Smooth muscle cell (in vitro differentiated cells): ENCODE data around the gene SPOCK1. TPM values are rescaled to one million over a fixed set of nuclear protein-coding genes. Genes with fewer than 3 reads are reported as not detected.

Experiments
- DNase-seq: peaks from one replicate; lab custom pipeline; 2025; ENCODE audit not compliant: unreplicated experiment; lab: John Stamatoyannopoulos, UW
- H2AFZ ChIP-seq: fragments of 200-600 bp; sonication (generic); 2 replicates; pipeline ENCODE4 v1.6.0; 2016; ENCODE audit warnings: antibody characterized with exemption, low read depth, mild to moderate bottlenecking
- H3F3A ChIP-seq: fragments of 200-600 bp; sonication (generic); 2 replicates; pipeline ENCODE4 v1.6.0; 2017; ENCODE audit warnings: antibody characterized with exemption, low read depth
- H3K27ac ChIP-seq: fragments of 200-600 bp; sonication (generic); 2 replicates; pipeline ENCODE4 v1.5.1; 2016; ENCODE audit warnings: low read depth, mild to moderate bottlenecking
- H3K27me3 ChIP-seq: fragments of 200-600 bp; sonication (generic); 2 replicates; pipeline ENCODE4 v1.6.1; 2016; ENCODE audit warnings: low read depth, mild to moderate bottlenecking
- H3K36me3 ChIP-seq: fragments of 200-600 bp; sonication (generic); 2 replicates; pipeline ENCODE4 v1.5.1; 2016; ENCODE audit warnings: low read depth
- H3K4me1 ChIP-seq: fragments of 200-600 bp; sonication (generic); 2 replicates; pipeline ENCODE4 v1.5.1; 2016; ENCODE audit warnings: low read depth
- H3K4me2 ChIP-seq: fragments of 200-600 bp; sonication (generic); 2 replicates; pipeline ENCODE4 v1.6.0; 2016; ENCODE audit warnings: mild to moderate bottlenecking
- H3K4me3 ChIP-seq: fragments of 200-600 bp; sonication (generic); 2 replicates; pipeline ENCODE4 v1.5.1; 2016; ENCODE audit warnings: mild to moderate bottlenecking
- H3K79me2 ChIP-seq: fragments of 200-600 bp; sonication (generic); 2 replicates; pipeline ENCODE4 v1.6.0; 2016; ENCODE audit warnings: low read depth, mild to moderate bottlenecking
- H3K9ac ChIP-seq: fragments of 200-600 bp; sonication (generic); 2 replicates; pipeline ENCODE4 v1.6.0; 2016; ENCODE audit warnings: low read depth
- H3K9me3 ChIP-seq: fragments of 200-600 bp; sonication (generic); replicated peaks from 2 replicates; pipeline ENCODE4 v1.5.1; 2016; ENCODE audit warnings: low read depth
- H4K20me1 ChIP-seq: fragments of 200-600 bp; sonication (generic); 2 replicates; pipeline ENCODE4 v1.6.0; 2016; ENCODE audit warnings: low read depth
- WGBS: methylation state at CpG from one replicate; pipeline ENCODE4 v1.1.7; 2016; ENCODE audit warnings: low lambda C conversion rate; 5-methylcytosine and 5-hydroxymethylcytosine counted together
- polyA plus RNA-seq: library from polyadenylated mRNA; unstranded; fragments of >200 nt; fragmentation: Nextera tagmentation; extraction: Ambion mirVana; gene quantifications from 2 replicates; pipeline ENCODE4 v1.2.1, GENCODE V29; 2016
- total RNA-seq: library from RNA; depleted of rRNA; stranded (reverse); fragments of >200 nt; gene quantifications from 2 replicates; pipeline ENCODE4 v1.2.3, GENCODE V29; 2014
- TF ChIP-seq, protein P1 (sequence below): fragments of 200-600 bp; sonication (generic); IDR thresholded peaks from 2 replicates; pipeline ENCODE4 v1.5.1; 2017; ENCODE audit warnings: borderline replicate concordance, mild to moderate bottlenecking, antibody characterized with exemption; ENCODE audit not compliant: insufficient read depth, poor library complexity, severe bottlenecking

SPOCK1 gene
- total and polyA plus RNA-seq, 2 experiments from 2014 or later = 56.2 to 80.0 TPM

DNA sequence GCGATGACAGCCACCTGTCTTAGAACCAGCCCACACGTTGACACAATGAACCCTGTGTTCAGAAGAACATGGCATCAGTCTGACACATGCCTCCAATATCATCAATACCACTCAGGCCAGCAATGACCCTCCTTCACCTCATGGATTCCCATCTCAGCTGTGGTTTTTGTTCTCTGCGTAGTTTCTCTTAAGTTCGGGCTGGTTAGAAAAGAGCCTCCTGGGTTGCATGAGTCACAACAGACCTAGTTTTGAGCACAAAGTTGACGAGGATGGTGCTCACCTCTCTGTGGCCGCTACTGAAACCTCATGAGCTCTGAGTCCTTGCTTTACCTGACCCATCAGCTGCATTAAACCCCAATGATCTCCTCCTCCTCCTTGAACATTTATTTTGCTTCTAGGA is 299.9 kb downstream of the SPOCK1 start:
- Histone ChIP-seq H3F3A (no peaks in the 10 kb centered on the region), H3K4me2 (no peak overlapping the region), H3K36me3 (no peaks in the 10 kb centered on the region), H3K9ac (no peak overlapping the region), H3K79me2 (no peaks in the 10 kb centered on the region), H3K27me3 (no peaks in the 10 kb centered on the region), H3K4me1 (peaks cover 20% of the 10 kb centered on the region), H4K20me1 (no peaks in the 10 kb centered on the region), H3K9me3 (no peaks in the 10 kb centered on the region), H3K4me3 (no peak overlapping the region), H3K27ac (no peak overlapping the region), H2AFZ (no peak overlapping the region)
- TF ChIP-seq, protein P1, sequence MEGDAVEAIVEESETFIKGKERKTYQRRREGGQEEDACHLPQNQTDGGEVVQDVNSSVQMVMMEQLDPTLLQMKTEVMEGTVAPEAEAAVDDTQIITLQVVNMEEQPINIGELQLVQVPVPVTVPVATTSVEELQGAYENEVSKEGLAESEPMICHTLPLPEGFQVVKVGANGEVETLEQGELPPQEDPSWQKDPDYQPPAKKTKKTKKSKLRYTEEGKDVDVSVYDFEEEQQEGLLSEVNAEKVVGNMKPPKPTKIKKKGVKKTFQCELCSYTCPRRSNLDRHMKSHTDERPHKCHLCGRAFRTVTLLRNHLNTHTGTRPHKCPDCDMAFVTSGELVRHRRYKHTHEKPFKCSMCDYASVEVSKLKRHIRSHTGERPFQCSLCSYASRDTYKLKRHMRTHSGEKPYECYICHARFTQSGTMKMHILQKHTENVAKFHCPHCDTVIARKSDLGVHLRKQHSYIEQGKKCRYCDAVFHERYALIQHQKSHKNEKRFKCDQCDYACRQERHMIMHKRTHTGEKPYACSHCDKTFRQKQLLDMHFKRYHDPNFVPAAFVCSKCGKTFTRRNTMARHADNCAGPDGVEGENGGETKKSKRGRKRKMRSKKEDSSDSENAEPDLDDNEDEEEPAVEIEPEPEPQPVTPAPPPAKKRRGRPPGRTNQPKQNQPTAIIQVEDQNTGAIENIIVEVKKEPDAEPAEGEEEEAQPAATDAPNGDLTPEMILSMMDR = no peak
- no peak for DNase-seq
- WGBS = 80% methylated on average over 6 of the region's 6 CpGs

DNA sequence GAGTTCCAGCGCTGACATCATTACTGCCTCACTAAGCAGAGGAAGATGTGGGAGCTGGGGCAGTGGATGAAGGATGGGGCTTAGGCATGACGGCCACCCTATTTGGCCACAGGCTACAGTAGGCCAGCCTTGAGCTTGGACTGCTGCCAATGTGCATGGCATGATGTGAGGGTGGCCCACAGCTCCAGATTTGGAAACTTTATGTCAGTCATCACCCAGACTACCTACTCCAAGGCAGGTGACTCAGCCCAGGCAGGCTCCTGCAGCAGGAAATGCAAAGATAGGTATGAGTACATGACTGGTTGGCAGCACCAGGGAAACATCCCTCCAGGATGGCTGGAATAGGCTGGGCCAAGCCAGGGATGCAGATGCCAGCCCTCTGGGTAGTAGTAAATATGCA is 303.6 kb downstream of the SPOCK1 start:
- DNase-seq = no peak
- Histone ChIP-seq H3K36me3 (no peaks in the 10 kb centered on the region), H3F3A (no peaks in the 10 kb centered on the region), H3K27ac (no peak overlapping the region), H3K79me2 (no peaks in the 10 kb centered on the region), H3K4me3 (no peak overlapping the region), H3K4me1 (peaks cover 11% of the 10 kb centered on the region), H3K27me3 (no peaks in the 10 kb centered on the region), H3K9ac (no peak overlapping the region), H4K20me1 (no peaks in the 10 kb centered on the region), H3K9me3 (no peaks in the 10 kb centered on the region), H2AFZ (no peak overlapping the region), H3K4me2 (no peak overlapping the region)
- TF ChIP-seq, protein P1 = no peak
- WGBS = 92% methylated on average over 2 of the region's 2 CpGs

DNA sequence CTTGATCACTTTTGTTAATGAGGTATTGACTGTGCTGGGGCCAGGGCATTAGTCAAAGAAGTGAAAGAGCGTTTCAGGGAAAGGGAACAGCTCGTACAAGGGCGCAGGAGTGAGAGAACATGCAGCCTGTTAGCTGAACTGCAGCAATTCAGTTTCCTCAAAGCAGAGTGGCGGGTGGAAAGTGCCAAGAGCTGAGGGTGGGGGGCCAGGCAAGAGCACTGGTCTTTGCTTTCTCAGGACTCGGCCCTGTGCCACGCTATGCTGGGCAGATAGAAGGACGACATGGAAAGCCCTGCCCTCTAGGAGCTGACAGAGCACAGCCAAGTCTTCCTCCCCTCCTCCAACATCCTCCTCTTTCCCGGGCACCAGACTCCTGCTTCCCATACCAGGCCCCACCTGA is 304.8 kb downstream of the SPOCK1 start:
- Histone ChIP-seq H3K4me3 (no peak overlapping the region), H3K9me3 (no peaks in the 10 kb centered on the region), H3K36me3 (no peaks in the 10 kb centered on the region), H4K20me1 (no peaks in the 10 kb centered on the region), H3F3A (no peaks in the 10 kb centered on the region), H3K4me1 (no peaks in the 10 kb centered on the region), H2AFZ (no peak overlapping the region), H3K79me2 (no peaks in the 10 kb centered on the region), H3K4me2 (no peak overlapping the region), H3K27ac (no peak overlapping the region), H3K9ac (no peak overlapping the region), H3K27me3 (no peaks in the 10 kb centered on the region)
- DNase-seq = no peak
- 85% methylated on average over 7 of the region's 8 CpGs for WGBS
- TF ChIP-seq, protein P1 = no peak

DNA sequence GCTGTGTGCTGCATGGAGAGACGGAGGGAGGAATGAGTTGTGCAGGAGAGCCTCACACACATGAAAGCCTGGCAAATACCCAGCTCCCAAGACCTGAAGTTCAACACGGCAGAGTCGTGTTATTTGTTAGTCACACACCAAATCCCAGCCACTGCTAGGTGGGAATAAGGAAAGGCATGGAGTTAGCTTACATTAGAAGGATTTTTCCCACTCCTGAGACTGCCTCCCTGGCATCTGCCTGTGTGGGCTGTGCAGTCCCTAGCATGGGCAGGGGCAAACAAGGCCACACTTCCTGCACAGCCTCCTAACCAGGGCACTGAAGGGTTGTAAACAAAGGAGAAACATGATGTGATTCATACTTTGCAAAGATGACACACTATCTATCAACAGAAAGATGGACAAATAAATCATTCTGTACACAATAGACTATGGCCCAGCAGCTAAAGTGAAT is 306.8 kb downstream of the SPOCK1 start:
- 38% methylated on average over 3 of the region's 3 CpGs for WGBS
- Histone ChIP-seq H3K4me1 (no peaks in the 10 kb centered on the region), H3F3A (peaks cover 2% of the 10 kb centered on the region), H3K4me3 (no peak overlapping the region), H3K4me2 (no peak overlapping the region), H3K79me2 (no peaks in the 10 kb centered on the region), H3K27me3 (no peaks in the 10 kb centered on the region), H3K9me3 (no peaks in the 10 kb centered on the region), H3K27ac (peak overlapping the region; percentile 26), H4K20me1 (no peaks in the 10 kb centered on the region), H3K36me3 (no peaks in the 10 kb centered on the region), H2AFZ (no peak overlapping the region), H3K9ac (no peak overlapping the region)
- DNase-seq = no peak
- TF ChIP-seq, protein P1 = no peak
